ENCODE results near the gene ARHGAP26.

ARHGAP26 gene

GRCh38 chr5:143105216-143105905 lies 335.2 kb downstream of the ARHGAP26 start:
- H3K4me1 ChIP-seq (ENCODE audit: control insufficient read depth in 1 of 2, insufficient read depth in 1 of 2, low read depth in 1 of 2, low read length in 1 of 2), result peaks cover 4 to 6% of the 10 kb centered on the region in 2 experiments
- TF ChIP-seq CTCF (IDR thresholded peaks at IDR 0.05), result no peak
- no peak overlapping the region for H3K4me3 ChIP-seq (ENCODE audit: low read depth in 1 of 2, low read length in 1 of 2)
- no peak overlapping the region for H3K27ac ChIP-seq
- no peaks in the 10 kb centered on the region for H3K27me3 ChIP-seq
- peaks cover 9% of the 10 kb centered on the region for H3K36me3 ChIP-seq
- no peaks in the 10 kb centered on the region for H3K9me3 ChIP-seq

GRCh38 chr5:143106174-143106573 lies 336.0 kb downstream of the ARHGAP26 start:
- TF ChIP-seq CTCF (IDR thresholded peaks at IDR 0.05), result no peak
- H3K36me3 ChIP-seq, result peaks cover 9% of the 10 kb centered on the region
- H3K4me3 ChIP-seq (ENCODE audit: low read depth in 1 of 2, low read length in 1 of 2), result no peak overlapping the region
- H3K9me3 ChIP-seq, result no peaks in the 10 kb centered on the region
- peaks cover 12 to 14% of the 10 kb centered on the region in 2 experiments for H3K4me1 ChIP-seq (ENCODE audit: control insufficient read depth in 1 of 2, insufficient read depth in 1 of 2, low read depth in 1 of 2, low read length in 1 of 2)
- no peak overlapping the region for H3K27ac ChIP-seq
- H3K27me3 ChIP-seq, result no peaks in the 10 kb centered on the region

- H3K36me3 ChIP-seq, result peaks cover 6% of the 10 kb centered on the region
- peak overlapping the region; percentile 6 for H3K27ac ChIP-seq
- peaks cover 12 to 16% of the 10 kb centered on the region in 2 experiments for H3K4me1 ChIP-seq (ENCODE audit: control insufficient read depth in 1 of 2, insufficient read depth in 1 of 2, low read depth in 1 of 2, low read length in 1 of 2)
- no peaks in the 10 kb centered on the region for H3K9me3 ChIP-seq
- no peak for TF ChIP-seq CTCF (IDR thresholded peaks at IDR 0.05)
- H3K4me3 ChIP-seq (ENCODE audit: low read depth in 1 of 2, low read length in 1 of 2), result no peak overlapping the region
- H3K27me3 ChIP-seq, result no peaks in the 10 kb centered on the region
These were observed 338.4 kb downstream of the ARHGAP26 start for GRCh38 chr5:143108498-143109128.

- Histone ChIP-seq H3K4me3 (ENCODE audit: low read depth in 1 of 2, low read length in 1 of 2) (no peak overlapping the region), H3K9me3 (no peaks in the 10 kb centered on the region), H3K27me3 (no peaks in the 10 kb centered on the region), H3K36me3 (peaks cover 9% of the 10 kb centered on the region), H3K4me1 (ENCODE audit: control insufficient read depth in 1 of 2, insufficient read depth in 1 of 2, low read depth in 1 of 2, low read length in 1 of 2) (peaks cover 12 to 16% of the 10 kb centered on the region in 2 experiments), H3K27ac (peak overlapping the region; percentile 50)
- TF ChIP-seq CTCF (IDR thresholded peaks at IDR 0.05), result no peak
These were observed 340.4 kb downstream of the ARHGAP26 start for GRCh38 chr5:143110591-143110990.

- no peaks in the 10 kb centered on the region for H3K27me3 ChIP-seq
- H3K36me3 ChIP-seq, result peaks cover 9% of the 10 kb centered on the region
- no peak overlapping the region for H3K4me3 ChIP-seq (ENCODE audit: low read depth in 1 of 2, low read length in 1 of 2)
- no peak for TF ChIP-seq CTCF (IDR thresholded peaks at IDR 0.05)
- peaks cover 16 to 18% of the 10 kb centered on the region in 2 experiments for H3K4me1 ChIP-seq (ENCODE audit: control insufficient read depth in 1 of 2, insufficient read depth in 1 of 2, low read depth in 1 of 2, low read length in 1 of 2)
- no peak overlapping the region for H3K27ac ChIP-seq
- no peaks in the 10 kb centered on the region for H3K9me3 ChIP-seq
These were observed 341.6 kb downstream of the ARHGAP26 start for GRCh38 chr5:143111799-143112198.

Data from neutrophil (primary cell).